Amniotic stem cell (primary cell): ENCODE data around the gene SLC49A3.
"Not testable (repeated sequence)": the region's sequence is repeated elsewhere in the genome, so short reads cannot be mapped to it uniquely, and the experiment has no call there.

Experiments used
- DNase-seq: peaks from one replicate; lab custom pipeline; 2025; lab: John Stamatoyannopoulos, UW

The SLC49A3 gene

DNA sequence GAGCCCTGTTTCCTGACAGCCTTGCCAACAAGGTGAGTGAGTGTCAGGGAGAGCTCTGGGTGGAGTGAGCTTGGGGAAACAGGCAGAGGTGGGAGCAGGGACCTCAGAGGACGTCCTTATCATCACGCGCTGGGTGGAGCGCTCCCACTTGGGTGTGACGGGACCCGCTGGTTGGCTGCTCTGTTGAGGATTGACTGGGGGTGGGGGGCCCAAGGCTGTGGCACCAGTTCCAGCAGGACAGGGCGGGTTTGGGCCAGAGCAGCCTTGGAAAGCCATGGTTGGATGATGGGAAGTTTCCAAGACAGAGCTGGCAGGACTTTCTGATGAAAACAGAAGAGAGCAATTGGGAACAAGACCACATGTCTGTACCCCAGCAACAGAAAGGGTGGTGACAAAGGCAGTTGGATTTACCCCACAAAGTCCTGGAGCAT is 13.7 kb upstream of the SLC49A3 start:
- no peak for DNase-seq

- no peak for DNase-seq
Measured at GRCh38 chr4:700587-701264, 11.8 kb upstream of the SLC49A3 start.

DNA sequence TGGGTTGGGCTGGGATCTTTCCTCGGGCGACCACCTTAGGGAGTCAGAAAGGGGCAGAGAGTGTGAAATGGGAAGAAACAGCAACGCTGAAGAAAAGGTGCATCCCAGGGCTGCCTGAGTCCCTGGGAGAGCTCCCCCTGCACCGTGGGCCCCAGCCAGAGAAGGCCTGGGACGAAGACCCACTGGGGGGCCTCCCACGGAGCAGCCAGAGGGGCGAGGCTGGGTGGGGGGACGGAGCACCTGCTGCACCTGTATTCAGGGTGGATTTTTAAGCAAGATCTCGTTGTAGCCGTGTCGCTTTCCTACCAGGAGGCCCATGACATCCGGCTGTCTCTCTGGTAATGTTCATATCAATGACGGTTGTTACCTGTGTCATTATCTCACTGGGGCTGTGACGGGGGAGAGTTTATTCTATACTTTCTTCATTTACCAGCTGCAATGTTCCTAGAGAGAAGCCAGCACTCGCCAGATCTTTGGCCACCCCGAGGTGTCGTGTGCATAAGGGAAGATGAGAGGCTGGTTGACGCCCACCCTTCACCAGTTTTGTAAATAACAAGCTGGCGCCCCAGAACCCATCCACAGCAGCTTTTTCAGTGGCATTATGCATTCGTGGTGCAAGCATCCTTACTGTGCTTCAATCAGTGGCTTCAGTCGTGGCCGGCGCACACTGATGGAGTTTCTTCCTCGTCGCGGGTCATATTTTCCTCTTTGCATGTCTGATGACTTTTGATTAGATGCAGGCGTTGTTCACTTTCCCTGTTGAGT is 11.0 kb upstream of the SLC49A3 start:
- DNase-seq: no peak

GRCh38 chr4:694341-694940 is 5.5 kb upstream of the SLC49A3 start:
- DNase-seq: not testable (repeated sequence)

GRCh38 chr4:692771-693554 is 4.0 kb upstream of the SLC49A3 start:
- no peak for DNase-seq

DNA sequence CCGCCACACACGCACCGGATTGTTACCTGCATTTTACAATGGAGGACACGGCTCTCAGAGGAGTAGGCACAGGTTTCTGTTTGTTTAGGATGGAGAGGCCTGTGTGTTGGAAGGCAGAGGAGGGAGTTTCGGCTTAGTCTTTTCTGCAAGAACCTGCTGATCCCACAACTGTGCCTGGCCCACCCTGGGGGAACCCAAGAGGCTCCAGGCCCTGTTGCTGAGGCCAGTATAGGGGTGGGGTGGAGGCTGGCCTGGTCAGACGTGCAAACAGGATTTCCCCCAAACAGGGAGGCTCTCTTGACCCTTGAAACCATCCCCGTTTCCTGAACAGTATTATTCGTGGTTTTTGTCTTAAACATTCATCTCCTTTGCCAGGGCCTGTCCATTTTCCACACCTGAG is 772 bp upstream of the SLC49A3 start:
- no peak for DNase-seq

GRCh38 chr4:687971-688853 is 739 bp downstream of the SLC49A3 start:
- DNase-seq: no peak

DNA sequence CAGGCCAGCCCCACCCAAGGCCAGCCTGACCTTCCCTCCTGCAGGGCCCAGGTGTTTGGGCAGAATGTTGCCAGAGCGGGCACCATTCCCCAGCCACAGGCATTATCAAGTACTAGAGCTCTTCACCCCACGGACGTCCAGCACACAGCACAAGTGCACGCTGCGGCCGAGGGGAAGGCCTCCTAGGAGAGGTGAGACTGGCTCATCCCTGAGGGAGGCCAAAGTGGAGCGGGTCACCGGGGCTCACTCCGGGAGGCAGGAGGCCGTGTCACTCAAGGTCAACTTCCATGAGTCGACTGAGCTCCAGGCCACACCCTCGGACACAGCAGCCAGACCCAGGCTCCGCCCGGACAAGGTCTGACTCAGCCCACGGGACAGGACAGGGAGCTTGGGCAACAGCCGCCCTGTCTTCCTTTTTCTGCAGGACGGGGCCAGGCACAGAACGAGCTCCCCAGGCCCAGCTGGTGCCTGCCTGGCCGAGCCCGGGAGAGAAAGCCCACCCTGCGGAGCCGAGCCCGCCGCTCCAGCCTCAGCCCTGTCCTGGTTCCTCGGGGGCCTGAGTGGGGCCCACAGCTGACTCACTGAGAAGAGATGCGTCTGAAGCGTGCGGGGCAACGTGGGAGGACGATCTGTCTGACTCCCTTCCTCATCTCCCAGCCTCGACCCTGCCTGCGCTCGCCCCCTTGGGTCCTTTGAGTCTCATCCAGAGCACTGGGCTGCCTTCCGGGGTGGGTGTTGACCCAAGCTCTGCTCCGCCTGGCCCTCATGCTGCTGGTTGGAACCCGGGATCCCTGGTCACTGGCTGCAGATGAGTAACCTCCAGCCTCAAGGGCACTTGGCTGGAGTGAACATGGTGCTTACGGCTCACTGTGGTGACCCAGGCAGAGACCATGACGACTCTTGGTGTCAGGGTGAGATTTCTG is 1.6 kb downstream of the SLC49A3 start:
- no peak for DNase-seq

DNA sequence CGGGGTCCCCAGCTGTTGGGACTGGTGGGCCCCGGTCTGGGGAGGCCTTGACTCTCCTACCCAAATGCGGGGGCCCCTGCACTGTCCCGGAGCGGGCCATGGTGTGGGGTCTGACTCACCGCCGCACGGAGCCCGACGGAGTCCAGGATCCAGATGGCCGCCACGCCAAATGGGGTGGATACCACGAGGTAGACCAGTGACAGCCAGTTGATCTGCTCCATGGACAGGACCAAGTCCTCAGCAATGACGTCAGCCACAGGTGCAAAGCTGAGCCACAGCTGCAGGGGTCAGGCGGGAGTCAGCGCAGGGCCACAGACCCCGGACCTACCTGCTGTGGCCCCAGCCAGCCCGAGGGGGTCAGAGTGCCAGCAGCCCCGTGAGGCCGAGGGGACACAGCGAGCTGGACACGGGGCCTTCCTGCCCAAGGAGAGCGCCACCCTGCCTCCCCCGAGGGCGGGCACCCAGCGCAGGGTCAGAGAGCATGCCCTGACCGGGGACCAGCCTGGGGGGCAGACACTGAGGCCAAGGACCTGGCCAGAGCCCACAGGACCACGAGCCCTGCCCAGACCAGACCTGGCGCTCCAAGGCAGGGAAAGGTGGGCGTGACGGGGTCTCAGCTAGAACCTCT is 2.4 kb downstream of the SLC49A3 start:
- no peak for DNase-seq

GRCh38 chr4:685679-686412 is 3.1 kb downstream of the SLC49A3 start:
- DNase-seq: no peak

- DNase-seq: no peak
Measured at GRCh38 chr4:684623-685327, 4.2 kb downstream of the SLC49A3 start.

GRCh38 chr4:683982-684622 is 4.8 kb downstream of the SLC49A3 start:
- DNase-seq: no peak

GRCh38 chr4:683247-683897 is 5.6 kb downstream of the SLC49A3 start:
- no peak for DNase-seq

DNA sequence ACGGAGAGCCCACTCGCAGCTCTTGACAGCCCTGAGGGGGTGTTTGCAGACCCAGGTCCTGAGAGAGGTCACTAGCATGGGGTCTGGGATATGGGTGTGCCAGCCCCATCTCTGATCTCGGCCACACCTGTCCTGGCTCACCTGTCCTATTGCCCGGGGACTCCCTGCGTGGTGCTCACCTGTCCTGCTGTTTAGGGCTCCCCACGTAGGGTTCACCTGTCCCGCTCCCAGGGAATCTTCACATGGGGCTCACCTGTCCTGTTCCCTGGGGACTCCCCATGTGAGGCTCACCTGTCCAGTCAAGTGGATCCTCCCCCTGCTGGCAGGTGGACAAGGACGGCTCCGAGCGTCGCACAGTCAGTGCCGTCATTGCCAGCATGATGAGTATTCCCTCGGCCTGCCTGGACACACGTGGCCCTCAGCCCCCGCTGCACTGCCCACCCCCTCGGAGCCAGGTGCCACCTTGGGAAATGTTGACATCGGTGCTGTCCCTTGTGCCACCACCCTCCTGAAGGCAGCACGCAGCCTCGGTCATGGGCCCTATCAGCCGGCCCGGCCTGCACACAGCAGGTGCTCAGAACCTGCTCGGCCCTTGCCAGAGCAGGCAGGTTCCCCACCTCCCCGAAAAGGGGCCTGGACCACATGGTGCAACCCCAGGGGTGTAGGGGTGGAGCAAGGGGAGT is 6.3 kb downstream of the SLC49A3 start:
- no peak for DNase-seq

- no peak for DNase-seq
Measured at GRCh38 chr4:681736-682451, 7.1 kb downstream of the SLC49A3 start.
